HepG2 (cell line): ENCODE data around the gene PTPRM. TPM values are rescaled to one million over a fixed set of nuclear protein-coding genes. Genes with fewer than 3 reads are reported as not detected.
A peak's percentile ranks its signal among the peaks of the same experiment; 100 is the strongest.

ENCODE experiments used
- ATAC-seq: fragments of 200-7000 bp; cut with Tn5 transposase; 3 replicates; pipeline ENCODE4 v1.9.1; 2020; ENCODE audit warnings: mild to moderate bottlenecking, moderate library complexity
- BruUV-seq: library from RNA; stranded (reverse); fragments of 400-500 nt; replicated peaks from 2 replicates; lab custom pipeline; 2021; lab: Mats Ljungman, UMichigan
- CTCF ChIA-PET: fragments of 300-600 bp; formaldehyde crosslinking; extraction: SDS; loops from one replicate; lab custom pipeline; 2021; ENCODE audit warnings: low total read pairs, inconsistent platforms, low intra/inter-chr PET ratio; lab: Yijun Ruan, JAX
- POLR2A ChIA-PET: fragments of 350-600 bp; sonication (Branson Sonifier 250); formaldehyde crosslinking; loops from one replicate; lab custom pipeline; 2020; ENCODE audit warnings: antibody characterized with exemption, inconsistent platforms; lab: Yijun Ruan, JAX
- DNase-seq: peaks from one replicate; pipeline ENCODE4 v3.0.0-alpha.2; 2015; ENCODE audit warnings: low spot score
- FAIRE-seq: peaks from 3 replicates; lab custom pipeline; 2011; peaks lifted over from hg19 to GRCh38; lab: Jason Lieb, UNC
- H2AFZ ChIP-seq: one replicate; pipeline ENCODE4 v1.6.1; 2011; ENCODE audit warnings: low read length, inconsistent platforms
- H3K27ac ChIP-seq: fragments of 300-600 bp; 3 replicates; pipeline ENCODE4 v1.8.0; 2011; ENCODE audit warnings: mixed run types, mild to moderate bottlenecking, mixed read lengths, low read length, inconsistent platforms; ENCODE audit not compliant: insufficient read depth; ENCODE audit errors: extremely low read length
- H3K27me3 ChIP-seq, 2 experiments: fragments of 200-600 bp in 1 of 2; 2 replicates in 1 of 2; 3 replicates in 1 of 2; pipeline versions ENCODE4 v1.6.0 to v1.8.0; 2011; ENCODE audit warnings: low read length in 2 of 2, mild to moderate bottlenecking in 2 of 2, moderate library complexity in 2 of 2, inconsistent platforms in 1 of 2; ENCODE audit not compliant: insufficient read depth in 2 of 2, control insufficient read depth in 1 of 2
- H3K36me3 ChIP-seq, 2 experiments: fragments of 200-600 bp in 1 of 2; replicated peaks in 1 of 2; 2 replicates in 1 of 2; 3 replicates in 1 of 2; pipeline versions ENCODE4 v1.5.1 to v1.8.0; 2011; ENCODE audit warnings: low read length in 2 of 2, inconsistent platforms in 1 of 2; ENCODE audit not compliant: insufficient read depth in 2 of 2, control insufficient read depth in 1 of 2
- H3K4me1 ChIP-seq: 2 replicates; pipeline ENCODE4 v1.5.1; 2012; ENCODE audit warnings: low read length, inconsistent platforms; ENCODE audit not compliant: insufficient read depth
- H3K4me2 ChIP-seq: 2 replicates; pipeline ENCODE4 v1.6.0; 2011; ENCODE audit warnings: low read depth, low read length, inconsistent platforms
- H3K4me3 ChIP-seq, 3 experiments: fragments of 200-600 bp in 1 of 3; sonication (generic), shearing (Covaris generic) in 1 of 3; replicated peaks in 1 of 3; 2 replicates each; pipeline ENCODE4 v1.5.1; 2011 to 2016; ENCODE audit warnings: low read length in 3 of 3, inconsistent platforms in 2 of 3, low read depth in 2 of 3, mild to moderate bottlenecking in 2 of 3, control low read depth in 1 of 3, mixed read lengths in 1 of 3; ENCODE audit not compliant: insufficient read depth in 1 of 3
- H3K79me2 ChIP-seq: one replicate; pipeline ENCODE4 v1.6.1; 2011; ENCODE audit warnings: low read length, inconsistent platforms; ENCODE audit not compliant: insufficient read depth
- H3K9ac ChIP-seq: 2 replicates; pipeline ENCODE4 v1.6.0; 2011; ENCODE audit warnings: mild to moderate bottlenecking, low read depth, low read length, inconsistent platforms; ENCODE audit not compliant: insufficient read depth
- H3K9me3 ChIP-seq: 2 replicates; pipeline ENCODE4 v1.5.1; 2012; ENCODE audit warnings: mild to moderate bottlenecking, low read length
- H4K20me1 ChIP-seq: 2 replicates; pipeline ENCODE4 v1.6.0; 2011; ENCODE audit warnings: inconsistent platforms, mild to moderate bottlenecking, low read length, moderate library complexity; ENCODE audit not compliant: insufficient read depth
- MAFF ChIP-seq: IDR thresholded peaks from 2 replicates; pipeline ENCODE4 v1.6.1; 2011; ENCODE audit warnings: low read depth, low read length, improper control_type of control experiment
- MAFK ChIP-seq, 2 experiments: IDR thresholded peaks in 1 of 2; conservative IDR thresholded peaks in 1 of 2; 2 replicates each; pipeline ENCODE4 v1.6.1; 2011; ENCODE audit warnings: improper control_type of control experiment in 2 of 2, low read length in 2 of 2
- USF2 ChIP-seq, 2 experiments: sonication (generic) in 1 of 2; formaldehyde crosslinking in 1 of 2; IDR thresholded peaks; 2 replicates each; pipeline versions ENCODE4 v1.5.1 to v1.6.1; 2011 to 2020; ENCODE audit warnings: borderline replicate concordance in 1 of 2, low read depth in 1 of 2, low read length in 1 of 2, mild to moderate bottlenecking in 1 of 2, missing genetic modification reagents in 1 of 2, moderate library complexity in 1 of 2
- WGBS: methylation state at CpG from one replicate; pipeline ENCODE4 v1.1.6; 2017; ENCODE audit warnings: low lambda C conversion rate; 5-methylcytosine and 5-hydroxymethylcytosine counted together
- in situ Hi-C: cut with HindIII; loops from 2 replicates; pipeline ENCODE4 v1.10.0; 2017; ENCODE audit warnings: low pct_unique_long_range_greater_than_20kb; ENCODE audit not compliant: extremely low pct_ligation_motif_present
- intact Hi-C: fragments of 100-400 bp; cut with micrococcal nuclease; formaldehyde crosslinking; loops from one replicate; pipeline ENCODE4 v1.10.0; 2022; ENCODE audit not compliant: unreplicated experiment
- polyA plus RNA-seq, 8 experiments: library from polyadenylated mRNA; depleted of rRNA in 3 of 8; stranded (reverse) in 7 of 8; unstranded in 1 of 8; fragments of >200 nt; fragmentation: Illumina TruSeq in 4 of 8; extraction: Trizol in 4 of 8; gene quantifications; 2 replicates each; pipeline versions ENCODE4 v1.2.1 to v1.2.3, GENCODE V29; 2011 to 2016; ENCODE audit warnings: low read depth in 4 of 8, missing spikeins in 1 of 8, mixed read lengths in 1 of 8; ENCODE audit not compliant: insufficient read depth in 1 of 8
- total RNA-seq, 5 experiments: library from RNA; depleted of rRNA; stranded (reverse); fragments of >200 nt; fragmentation: Illumina TruSeq; extraction: Trizol; gene quantifications; 2 replicates each; pipeline ENCODE4 v1.2.3, GENCODE V29; 2016; ENCODE audit warnings: low read depth in 1 of 5

PTPRM gene
- total and polyA plus RNA-seq, 2 of the 13 experiments (the other 11 are each of a cell fraction or from before 2014, with no cell fraction given) = 12.6 to 108 TPM

- BruUV-seq = no TSS peak
- in situ Hi-C loops (no loop called here), intact Hi-C loops (no loop called here)
- TF ChIP-seq MAFF (peak; percentile 72), USF2 (IDR thresholded peaks at IDR 0.05; ENCODE audit: low read depth, low read length) (no peak), USF2 (CRISPR knock-in tag; IDR thresholded peaks at IDR 0.05; ENCODE audit: borderline replicate concordance) (no peak), MAFK (conservative IDR thresholded peaks at IDR 0.05 in 1 of 2, IDR thresholded peaks at IDR 0.05 in 1 of 2; ENCODE audit: low read length in 2 of 2) (peak; percentile 65 to 81)
- Histone ChIP-seq H3K36me3 (no peaks in the 10 kb centered on the region), H3K9ac (no peak overlapping the region), H3K27me3 (no peaks in the 10 kb centered on the region), H3K4me3 (no peak overlapping the region), H3K27ac (no peak overlapping the region), H3K4me1 (peaks cover 29% of the 10 kb centered on the region), H2AFZ (no peak overlapping the region), H3K9me3 (no peaks in the 10 kb centered on the region), H3K4me2 (no peak overlapping the region), H3K79me2 (peaks cover 11% of the 10 kb centered on the region), H4K20me1 (no peaks in the 10 kb centered on the region)
- no peak for ATAC-seq
- FAIRE-seq = no peak
- ChIA-PET POLR2A (no interaction called here), CTCF (no interaction called here)
- DNase-seq = no peak
- 97% methylated on average over 4 of the region's 4 CpGs for WGBS
These were observed 63.8 kb downstream of the PTPRM start for GRCh38 chr18:7630731-7631442.
